GM10248 (cell line): Measurements from ENCODE around the gene FMNL2.
"Not testable (repeated sequence)": the region's sequence is repeated elsewhere in the genome, so short reads cannot be mapped to it uniquely, and the experiment has no call there.

Source experiments
- CTCF ChIA-PET: fragments of 300-600 bp; sonication (Branson Sonifier 250); formaldehyde crosslinking; extraction: SDS; loops from one replicate; lab custom pipeline; 2021; ENCODE audit warnings: antibody characterized with exemption; lab: Yijun Ruan, JAX
- POLR2A ChIA-PET: fragments of 350-650 bp; sonication (Branson Sonifier 250); formaldehyde crosslinking; extraction: SDS; loops from one replicate; lab custom pipeline; 2020; ENCODE audit warnings: antibody characterized with exemption; lab: Yijun Ruan, JAX
- DNase-seq: peaks from one replicate; pipeline ENCODE4 v3.0.0; 2012; ENCODE audit errors: extremely low spot score
- TF ChIP-seq, protein P1 (sequence below): IDR thresholded peaks from 2 replicates; pipeline ENCODE4 v1.5.1; 2012; ENCODE audit warnings: mild to moderate bottlenecking, low read depth; ENCODE audit errors: extremely low read depth, missing control alignments, control extremely low read depth

The FMNL2 gene

DNA sequence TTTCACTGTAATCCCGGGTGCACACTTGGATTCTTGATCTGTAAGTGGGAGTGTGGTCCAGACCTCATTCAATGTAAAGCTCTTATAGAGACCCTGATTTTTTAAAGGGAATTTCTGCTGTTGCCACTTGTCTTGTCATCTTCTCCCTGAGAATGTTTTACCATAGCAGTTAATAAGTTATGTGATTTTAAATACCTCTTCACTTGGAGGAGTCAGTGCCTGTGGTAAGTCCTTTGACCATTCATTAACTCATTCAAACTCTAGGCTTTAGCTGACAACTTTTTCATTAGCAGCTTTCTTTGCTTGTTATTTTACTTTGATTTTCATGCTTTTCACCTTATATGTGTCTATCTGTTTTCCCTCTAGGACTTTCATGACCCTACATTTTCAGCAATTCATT lies 51.3 kb downstream of the FMNL2 start:
- no peak for DNase-seq
- TF ChIP-seq, protein P1, sequence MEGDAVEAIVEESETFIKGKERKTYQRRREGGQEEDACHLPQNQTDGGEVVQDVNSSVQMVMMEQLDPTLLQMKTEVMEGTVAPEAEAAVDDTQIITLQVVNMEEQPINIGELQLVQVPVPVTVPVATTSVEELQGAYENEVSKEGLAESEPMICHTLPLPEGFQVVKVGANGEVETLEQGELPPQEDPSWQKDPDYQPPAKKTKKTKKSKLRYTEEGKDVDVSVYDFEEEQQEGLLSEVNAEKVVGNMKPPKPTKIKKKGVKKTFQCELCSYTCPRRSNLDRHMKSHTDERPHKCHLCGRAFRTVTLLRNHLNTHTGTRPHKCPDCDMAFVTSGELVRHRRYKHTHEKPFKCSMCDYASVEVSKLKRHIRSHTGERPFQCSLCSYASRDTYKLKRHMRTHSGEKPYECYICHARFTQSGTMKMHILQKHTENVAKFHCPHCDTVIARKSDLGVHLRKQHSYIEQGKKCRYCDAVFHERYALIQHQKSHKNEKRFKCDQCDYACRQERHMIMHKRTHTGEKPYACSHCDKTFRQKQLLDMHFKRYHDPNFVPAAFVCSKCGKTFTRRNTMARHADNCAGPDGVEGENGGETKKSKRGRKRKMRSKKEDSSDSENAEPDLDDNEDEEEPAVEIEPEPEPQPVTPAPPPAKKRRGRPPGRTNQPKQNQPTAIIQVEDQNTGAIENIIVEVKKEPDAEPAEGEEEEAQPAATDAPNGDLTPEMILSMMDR: no peak
- ChIA-PET CTCF (interaction anchor here (1.2 to 1.9 kb wide), 2 partner anchors 9 to 228 kb away, joined by 3 to 5 read pairs; no protein-coding TSS in a partner anchor), POLR2A (interaction anchor here (0.5 kb wide), 1 partner anchor 19 kb away, joined by 3 read pairs; no protein-coding TSS in a partner anchor)

DNA sequence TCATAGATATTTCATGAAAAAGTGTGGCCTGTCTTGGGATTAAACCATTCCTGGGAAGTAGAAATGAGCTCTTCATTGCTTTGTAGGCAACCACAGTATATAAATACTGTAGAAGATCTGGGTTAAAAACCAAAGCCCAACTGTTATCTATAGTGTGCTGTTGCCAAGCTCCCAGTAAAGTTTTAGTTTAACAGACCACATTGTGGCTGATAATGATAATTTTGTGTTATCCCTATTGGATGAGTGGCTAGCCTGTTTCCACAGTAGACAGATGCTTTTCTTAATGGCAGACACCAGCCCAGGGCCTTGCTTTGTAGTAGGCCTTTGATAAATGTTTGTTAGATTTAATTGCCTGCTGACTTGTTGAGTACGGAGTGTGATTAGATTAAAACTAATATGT lies 52.1 kb downstream of the FMNL2 start:
- ChIA-PET POLR2A (interaction anchor here (0.5 kb wide), 1 partner anchor 19 kb away, joined by 3 read pairs; no protein-coding TSS in a partner anchor), CTCF (interaction anchor here (1.9 kb wide), 1 partner anchor 9 kb away, joined by 5 read pairs; no protein-coding TSS in a partner anchor)
- TF ChIP-seq, protein P1: no peak
- no peak for DNase-seq

DNA sequence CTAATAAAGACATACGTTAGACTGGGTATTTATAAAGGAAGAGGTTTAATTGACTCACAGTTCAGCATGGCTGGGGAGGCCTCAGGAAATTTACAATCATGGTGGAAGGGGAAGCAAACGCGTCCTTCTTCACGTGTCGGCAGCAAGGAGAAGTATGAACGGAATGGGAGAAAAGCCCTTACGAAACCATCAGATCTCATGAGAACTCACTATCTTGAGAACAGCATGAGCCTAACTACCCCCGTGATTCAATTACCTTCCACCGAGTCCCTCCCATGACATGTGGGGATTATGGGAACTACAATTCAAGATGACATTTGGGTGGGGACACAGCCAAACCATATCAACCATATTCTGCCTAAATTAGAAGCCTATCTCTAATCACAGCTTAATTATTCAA lies 53.3 kb downstream of the FMNL2 start:
- POLR2A ChIA-PET: not testable (repeated sequence)

DNA sequence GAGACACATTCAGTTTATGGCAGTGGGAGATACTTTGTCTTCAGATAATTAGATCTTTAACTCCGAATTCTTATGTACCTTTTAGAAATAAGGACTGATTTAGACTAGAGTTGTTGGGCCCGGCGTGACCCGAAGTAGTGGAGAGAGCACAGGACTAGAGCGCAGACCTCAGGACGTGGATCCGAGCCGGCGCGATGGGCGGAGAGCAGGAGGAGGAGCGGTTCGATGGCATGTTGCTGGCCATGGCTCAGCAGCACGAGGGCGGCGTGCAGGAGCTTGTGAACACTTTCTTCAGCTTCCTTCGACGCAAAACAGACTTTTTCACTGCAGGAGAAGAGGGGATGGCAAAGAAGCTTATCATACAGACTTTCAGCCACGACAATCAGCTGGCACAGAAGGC lies 54.5 kb downstream of the FMNL2 start:
- no peak for DNase-seq
- TF ChIP-seq, protein P1: no peak
- CTCF ChIA-PET: interaction anchor here (1.1 to 1.5 kb wide), 2 partner anchors 8 to 11 kb away, joined by 3 to 4 read pairs; no protein-coding TSS in a partner anchor
- POLR2A ChIA-PET: no interaction called here

More for the DNA sequence above, 53.3 kb downstream of the FMNL2 start:
- CTCF ChIA-PET, DNase-seq: not testable (repeated sequence)

DNA sequence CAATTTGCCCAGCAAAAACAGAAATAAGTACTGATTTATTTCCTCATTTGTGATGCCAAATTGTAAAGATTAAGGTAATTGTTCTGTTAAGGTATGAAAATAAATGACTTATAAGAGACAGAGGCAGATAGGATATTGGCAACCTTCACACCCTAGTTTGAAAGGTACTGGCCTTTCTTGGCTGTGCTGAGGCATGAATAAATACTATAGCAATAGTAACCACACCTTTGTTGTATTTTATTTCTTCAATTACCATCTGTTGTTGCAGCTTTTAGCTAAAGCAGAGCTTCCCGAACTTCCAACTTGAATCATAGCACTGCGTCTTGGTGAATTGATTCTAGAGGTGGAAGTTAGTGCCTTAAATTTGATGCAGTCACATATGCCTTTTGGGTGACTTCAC lies 55.9 kb downstream of the FMNL2 start:
- POLR2A ChIA-PET: interaction anchor here (0.6 kb wide), 1 partner anchor 23 kb away, joined by 3 read pairs; no protein-coding TSS in a partner anchor
- CTCF ChIA-PET: interaction anchor here (1.5 to 3.0 kb wide), 2 partner anchors 10 to 13 kb away, joined by 4 to 9 read pairs; no protein-coding TSS in a partner anchor
- TF ChIP-seq, protein P1: no peak
- DNase-seq: no peak

DNA sequence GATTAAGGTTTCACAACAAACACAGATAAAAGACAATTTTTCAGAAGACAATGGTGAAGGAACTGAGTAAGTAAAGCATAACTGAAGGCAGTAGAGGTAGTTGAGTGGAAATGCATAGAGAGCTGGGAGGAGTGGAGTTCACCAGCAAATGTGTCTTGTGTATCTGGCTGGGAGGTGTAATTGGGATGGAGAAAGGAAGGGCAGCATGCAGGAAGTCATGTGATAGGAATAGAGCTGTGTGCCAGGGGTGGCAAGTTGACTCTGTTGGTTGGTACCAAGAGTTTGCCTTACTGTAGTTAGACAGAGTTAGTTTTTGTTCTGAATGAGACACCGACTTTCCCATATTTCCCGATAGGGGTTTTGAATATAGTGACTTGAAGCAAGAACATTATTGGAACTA lies 56.3 kb downstream of the FMNL2 start:
- ChIA-PET CTCF (interaction anchor here (3.0 kb wide), 1 partner anchor 12 kb away, joined by 9 read pairs; no protein-coding TSS in a partner anchor), POLR2A (no interaction called here)
- TF ChIP-seq, protein P1: no peak
- no peak for DNase-seq

DNA sequence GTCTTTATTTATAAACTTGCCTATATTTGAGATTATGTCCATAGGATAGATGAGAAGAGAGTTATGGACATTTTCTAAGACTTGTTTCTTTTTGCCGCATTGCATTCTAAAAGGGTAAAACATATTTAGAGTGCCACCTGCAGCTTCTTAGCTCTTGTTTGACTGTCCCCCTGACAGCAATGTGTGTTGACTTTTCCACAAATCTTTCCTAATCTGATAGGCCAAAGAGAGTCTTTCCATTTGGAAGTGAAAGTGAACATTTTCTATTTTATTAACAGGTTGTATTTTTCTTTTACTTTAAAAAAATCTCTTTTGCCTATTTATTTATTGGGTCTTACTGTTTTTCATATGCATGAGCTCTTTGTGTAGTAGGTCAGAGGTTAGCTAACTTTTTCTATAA lies 58.4 kb downstream of the FMNL2 start:
- POLR2A ChIA-PET: no interaction called here
- DNase-seq: no peak
- TF ChIP-seq, protein P1: no peak
- CTCF ChIA-PET: interaction anchor here (1.0 to 3.0 kb wide), 6 partner anchors 9 to 44 kb away, joined by 3 to 9 read pairs (median 4); no protein-coding TSS in a partner anchor
